ENCODE results near the gene TMPRSS6.
"Not testable (repeated sequence)": the region's sequence is repeated elsewhere in the genome, so short reads cannot be mapped to it uniquely, and the experiment has no call there.

The TMPRSS6 gene

DNA sequence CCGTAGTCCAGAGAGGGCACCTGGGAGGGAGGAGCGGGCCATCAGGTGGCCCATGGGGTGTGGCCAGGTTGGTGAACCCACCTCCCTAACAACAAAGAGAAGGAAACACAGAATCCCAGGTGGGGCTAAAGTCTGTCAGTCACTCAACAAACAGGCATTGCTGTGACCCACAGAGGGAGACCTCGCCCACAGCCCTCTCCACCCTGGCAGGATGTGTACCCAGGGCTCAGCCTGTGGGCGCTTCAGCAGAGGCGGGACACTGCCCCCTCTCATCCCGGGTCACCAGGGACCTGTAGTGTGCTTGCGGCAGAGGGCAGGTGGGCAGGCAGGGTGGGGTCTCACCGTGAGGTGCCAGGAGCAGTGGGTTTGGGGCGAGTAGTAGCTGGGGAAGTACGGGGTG, 25.1 kb downstream of the TMPRSS6 start:
- DNase-seq, result no peak

DNA sequence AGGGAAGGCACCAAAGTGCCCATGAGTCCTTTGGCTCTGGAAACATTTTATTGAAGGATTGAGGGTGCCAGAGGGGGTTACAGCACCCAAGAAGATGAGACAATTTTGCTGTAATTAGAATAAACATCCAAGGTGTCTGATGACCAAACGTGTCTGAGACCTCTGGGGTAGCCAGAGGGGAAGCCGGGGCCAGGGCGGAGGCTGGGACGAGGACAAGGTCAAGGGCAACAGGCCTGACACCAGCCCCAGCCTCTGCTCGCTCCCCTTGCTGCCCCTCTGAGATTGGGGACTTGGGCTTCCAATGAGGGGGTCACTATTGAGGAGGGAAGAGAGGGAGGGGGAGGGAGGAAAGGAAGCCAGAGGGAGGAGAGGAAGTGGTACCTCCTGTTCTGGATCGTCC, 25.6 kb downstream of the TMPRSS6 start:
- DNase-seq, result no peak

DNA sequence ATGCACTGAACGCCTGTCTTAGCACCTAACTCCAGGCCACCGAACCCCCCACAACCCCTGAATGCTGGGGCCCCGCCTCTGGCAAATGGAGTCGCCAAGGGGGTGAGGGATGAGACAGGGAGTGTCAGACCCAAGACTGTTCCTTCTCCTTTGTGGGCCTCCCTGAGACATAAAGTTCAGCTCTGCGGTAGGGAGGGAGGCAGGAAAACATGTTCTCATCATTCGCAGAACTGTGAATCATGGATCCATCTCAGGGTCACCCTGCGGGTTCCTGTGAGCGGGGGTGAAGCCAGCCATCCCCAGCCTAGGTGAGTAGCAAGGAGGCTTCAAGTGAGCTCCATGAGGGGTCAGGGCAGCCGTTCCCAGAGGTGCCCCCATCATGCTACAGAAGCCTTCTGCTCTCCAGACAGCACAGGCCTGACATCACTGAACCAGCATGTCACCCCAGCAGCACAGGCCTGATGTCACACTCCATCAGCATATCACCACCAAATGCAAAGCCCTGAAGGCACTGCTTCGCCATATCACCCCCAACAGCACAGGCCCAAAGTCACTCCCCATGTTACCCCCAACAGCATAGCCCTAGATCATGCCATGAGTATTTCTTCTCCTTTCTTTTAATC, 27.2 kb downstream of the TMPRSS6 start:
- DNase-seq, result no peak

DNA sequence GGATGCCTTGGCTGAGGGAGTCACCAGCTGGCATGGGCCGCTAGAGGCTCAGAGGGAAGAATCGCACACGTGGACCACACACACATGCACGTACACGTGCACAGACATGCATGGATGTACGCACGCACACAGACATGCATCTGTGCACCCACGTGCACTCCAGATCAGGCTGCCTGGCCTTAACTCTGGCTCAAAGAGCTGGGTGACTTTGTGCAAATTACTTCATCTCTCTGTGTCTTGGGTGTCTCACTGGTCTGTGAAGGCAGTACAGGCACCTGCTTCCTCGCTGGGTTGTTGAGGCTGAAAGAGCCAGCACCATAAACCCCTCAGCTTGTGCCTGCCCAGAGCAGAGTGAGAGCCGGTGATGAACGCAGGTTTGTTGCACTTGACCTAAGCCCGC, 28.7 kb downstream of the TMPRSS6 start:
- DNase-seq, result no peak

DNA sequence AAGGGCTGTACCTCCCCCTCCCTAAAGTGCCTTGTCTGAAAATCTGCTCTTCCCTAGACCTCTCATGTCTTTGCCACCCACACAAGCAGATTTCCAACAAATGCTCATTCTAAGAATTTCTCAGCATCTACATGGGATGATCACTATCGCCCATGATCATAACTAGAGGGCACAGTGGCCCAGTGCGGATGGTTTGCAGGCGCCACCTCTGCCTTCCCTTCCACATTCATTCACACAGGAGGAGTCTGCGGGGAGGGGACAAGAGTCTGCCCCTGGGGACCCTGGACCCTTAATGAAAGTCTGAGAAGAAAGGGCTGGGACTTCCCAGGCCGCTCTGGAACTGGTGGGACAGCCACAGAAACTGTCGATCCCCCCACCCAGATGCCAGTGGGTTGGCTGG, 29.1 kb downstream of the TMPRSS6 start:
- DNase-seq, result no peak

DNA sequence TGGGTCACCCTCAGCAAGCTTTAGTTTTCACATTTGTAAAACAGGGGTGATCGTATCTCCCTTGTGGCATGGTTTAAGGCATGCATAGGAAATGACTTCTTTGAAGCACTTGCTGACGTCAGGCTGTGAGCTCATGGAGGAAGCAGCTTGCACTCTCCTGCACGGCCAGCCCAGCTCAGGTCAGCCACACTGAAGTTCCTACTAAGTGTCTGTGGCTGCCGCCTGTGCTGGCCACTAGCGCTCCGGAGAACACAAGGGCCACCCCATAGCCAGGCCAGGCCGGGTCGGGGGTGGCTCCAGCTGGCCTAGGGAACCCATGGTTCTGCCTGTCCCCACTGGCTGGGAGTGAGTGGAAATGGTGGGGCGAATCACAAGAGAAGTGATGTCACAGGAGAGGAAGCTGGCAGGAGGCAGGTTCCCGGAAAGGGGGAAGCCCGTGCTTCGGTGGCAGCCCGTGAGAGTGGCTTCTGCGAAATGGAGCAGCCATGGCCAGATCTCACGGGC, 29.8 kb downstream of the TMPRSS6 start:
- no peak for DNase-seq

DNA sequence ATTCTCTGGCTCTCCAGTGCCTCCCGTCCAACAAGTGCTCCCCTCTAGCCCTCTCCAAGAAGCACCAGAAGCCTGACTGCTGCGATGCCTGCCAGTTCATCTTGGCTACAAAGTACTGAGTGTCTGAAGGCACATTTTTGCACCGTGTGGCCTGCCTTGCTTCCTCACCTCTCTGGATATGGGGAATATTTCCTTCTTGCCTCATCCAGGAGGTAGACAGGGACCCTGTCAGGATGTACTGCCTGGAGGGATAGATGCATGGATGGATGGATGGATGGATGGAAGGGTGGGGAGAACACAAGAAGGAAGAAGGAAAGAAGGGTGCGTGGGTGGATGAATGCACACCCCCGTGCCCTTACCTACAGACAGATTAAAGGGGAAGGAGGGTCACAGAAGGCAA, 30.4 kb downstream of the TMPRSS6 start:
- no peak for DNase-seq

DNA sequence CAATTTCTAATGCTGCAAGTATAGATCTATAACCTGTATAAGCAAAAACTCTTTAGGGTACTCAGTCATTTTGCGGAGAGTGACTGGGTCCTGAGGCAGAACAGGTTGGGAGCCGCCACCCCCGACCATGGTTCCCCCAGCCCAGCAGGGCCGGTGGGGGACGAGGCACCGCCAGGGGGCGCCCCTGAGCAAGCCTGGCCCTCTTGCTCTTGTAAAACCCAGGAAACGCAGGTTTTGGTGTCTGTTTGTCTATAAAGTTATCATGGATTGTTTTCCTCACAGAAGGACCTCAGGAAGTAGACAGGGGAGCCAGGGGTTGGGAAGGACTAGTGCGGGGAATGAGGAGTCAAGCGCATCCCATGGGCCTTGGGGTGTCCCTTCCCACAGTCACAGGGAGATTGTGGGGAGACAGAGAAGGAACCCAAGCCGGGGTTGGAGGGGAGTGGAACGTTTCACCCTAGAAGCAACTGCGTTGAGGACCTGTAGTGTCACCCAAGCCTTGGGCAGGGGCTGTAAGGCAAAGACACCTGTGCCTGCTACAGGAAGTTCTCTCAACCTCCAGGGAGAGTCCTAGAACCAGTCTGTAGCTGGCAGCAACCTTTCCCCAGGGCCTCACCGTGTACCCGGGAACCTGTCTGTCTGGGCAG, 31.6 kb downstream of the TMPRSS6 start:
- no peak for DNase-seq

DNA sequence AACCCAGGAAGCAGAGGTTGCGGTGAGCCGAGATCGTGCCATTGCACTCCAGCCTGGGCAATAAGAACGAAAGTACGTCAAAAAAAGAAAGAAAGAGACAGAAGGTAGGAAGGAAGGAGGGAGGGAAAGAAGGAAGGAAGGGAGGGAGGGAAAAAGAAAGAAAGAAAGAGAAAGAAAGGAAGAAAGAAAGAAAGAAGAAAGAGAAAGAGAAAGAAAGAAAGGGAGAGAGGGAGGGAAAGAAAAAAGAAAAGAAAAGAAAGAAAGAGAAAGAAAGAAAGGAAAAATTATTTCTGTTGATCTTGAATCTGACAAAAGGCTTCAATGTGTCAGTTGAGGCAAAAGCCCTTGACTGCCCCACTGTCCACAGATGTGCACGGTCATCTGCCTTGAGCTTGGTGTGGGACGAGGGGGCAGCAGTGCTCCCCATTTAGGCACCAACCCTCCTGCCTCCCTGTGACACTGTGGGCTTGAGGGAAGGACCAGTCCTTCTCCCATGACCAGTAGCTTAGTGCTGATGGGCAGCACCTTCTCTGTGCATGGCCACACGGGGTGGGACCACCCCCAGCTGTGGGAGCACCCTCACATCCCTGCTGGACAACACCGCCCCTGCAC, 33.6 kb downstream of the TMPRSS6 start:
- DNase-seq, result no peak

DNA sequence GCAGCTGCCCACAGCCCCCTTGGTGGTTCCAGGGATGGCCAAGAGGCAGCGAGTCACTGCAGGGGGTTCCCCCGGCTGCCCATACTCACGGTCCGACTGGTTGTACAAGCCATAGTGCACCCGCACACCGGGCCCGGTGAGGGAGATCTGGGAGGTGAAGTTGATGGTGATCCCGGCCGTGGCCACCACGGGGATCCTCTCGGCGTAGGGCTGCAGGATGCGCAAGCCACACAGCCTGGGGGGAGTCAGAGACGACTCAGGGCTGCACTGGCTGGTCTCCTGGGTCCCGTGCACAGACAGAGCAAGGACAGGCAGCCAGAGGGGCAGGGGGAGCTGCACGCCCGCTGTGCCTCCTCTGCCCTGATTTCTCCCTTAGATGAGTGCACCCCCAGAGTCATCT, 34.5 kb downstream of the TMPRSS6 start:
- DNase-seq, result no peak

DNA sequence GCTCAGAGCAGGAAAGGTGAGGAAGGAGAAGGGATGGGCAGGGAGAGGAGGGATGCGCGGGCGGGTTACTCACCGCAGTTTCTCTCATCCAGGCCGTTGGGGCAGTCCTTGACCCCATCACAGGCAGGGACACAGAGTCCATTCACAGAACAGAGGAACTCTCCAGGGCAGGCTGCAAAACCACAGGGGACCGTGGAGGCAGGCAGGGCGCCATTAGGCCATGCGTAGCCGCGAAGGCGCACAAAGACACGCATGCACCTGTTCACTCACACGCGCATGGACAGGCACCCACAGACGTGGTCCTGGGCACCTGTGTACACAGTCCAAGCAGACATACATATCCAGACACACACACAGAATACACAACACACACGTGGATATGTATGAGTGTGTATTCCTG, 35.0 kb downstream of the TMPRSS6 start:
- no peak for DNase-seq

DNA sequence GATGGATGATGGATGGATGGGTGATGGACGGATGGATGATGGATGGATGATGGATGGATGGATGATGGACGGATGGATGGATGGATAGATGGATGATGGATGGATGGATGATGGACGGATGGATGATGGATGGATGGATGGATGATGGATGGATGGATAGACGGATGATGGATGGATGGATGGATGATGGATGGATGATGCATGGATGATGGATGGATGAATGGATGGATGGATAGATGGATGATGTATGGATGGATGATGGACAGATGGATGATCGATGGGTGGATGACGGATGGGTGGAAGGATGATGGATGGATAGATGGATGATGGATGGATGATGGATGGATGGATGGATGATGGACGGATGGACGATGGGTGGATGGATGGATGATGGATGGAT, 36.8 kb downstream of the TMPRSS6 start:
- no peak for DNase-seq

DNA sequence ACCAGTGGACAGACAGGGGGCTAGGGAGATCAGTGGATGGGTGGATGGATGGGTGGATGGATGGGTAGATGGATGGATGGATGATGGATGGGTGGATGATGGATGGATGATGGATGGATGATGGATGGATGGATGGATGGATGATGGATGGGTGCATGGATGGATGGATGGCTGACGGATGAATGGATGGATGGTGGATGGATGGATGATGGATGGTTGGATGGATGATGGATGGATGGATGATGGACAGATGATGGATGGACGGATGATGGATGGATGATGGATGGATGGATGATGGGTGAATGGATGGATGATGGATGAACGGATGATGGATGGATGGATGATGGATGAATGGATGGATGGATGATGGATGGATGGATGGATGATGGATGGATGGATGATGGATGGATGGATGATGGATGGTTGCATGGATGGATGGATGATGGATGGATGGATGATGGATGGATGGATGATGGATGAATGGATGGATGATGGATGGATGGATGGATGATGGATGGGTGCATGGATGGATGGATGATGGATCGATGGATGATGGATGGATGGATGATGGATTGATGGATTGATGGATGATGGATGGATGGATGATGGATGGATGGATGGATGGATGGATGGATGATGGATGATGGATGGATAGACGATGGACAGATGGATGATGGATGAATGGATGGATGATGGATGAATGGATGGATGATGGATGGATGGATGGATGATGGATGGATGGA, 37.5 kb downstream of the TMPRSS6 start:
- not testable (repeated sequence) for DNase-seq

DNA sequence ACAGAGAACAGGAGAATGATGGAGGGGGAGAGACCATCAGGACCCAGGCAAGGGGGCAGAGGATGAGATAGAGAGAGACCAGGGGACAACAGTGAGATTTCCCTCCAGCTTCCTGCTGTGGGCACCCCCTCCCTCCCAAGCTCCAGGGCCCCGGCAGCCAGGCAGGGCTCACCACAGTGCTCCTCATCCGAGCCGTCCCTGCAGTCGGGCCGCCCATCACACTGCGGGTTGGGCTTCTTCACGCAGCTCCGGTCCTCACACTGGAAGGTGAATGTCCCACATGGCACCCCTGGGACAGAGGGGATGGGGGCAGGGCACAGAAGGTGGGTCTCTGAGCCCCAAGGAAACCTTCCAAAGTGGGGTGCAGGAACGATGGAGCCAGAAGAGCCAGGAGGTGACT, 38.8 kb downstream of the TMPRSS6 start:
- DNase-seq, result no peak

DNA sequence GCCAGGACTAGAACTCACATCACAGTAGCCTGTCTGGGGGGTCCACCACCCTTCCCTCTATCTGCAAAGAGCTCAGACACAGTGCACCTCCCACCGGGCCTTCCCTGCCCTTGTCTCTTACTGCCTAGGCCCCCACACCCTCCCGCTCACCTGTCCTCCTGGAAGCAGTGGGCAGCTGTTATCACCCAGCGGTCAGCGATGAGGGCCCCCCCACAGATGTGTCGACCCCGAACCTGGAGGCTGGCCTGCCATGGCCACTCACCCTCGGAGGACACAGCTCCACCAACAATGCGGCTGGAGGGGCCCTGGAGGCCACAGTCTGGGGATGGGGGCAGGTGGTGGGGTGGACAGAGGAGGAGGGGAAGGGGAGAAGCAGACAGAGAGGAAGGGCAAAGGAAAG, 39.2 kb downstream of the TMPRSS6 start:
- DNase-seq, result no peak

DNA sequence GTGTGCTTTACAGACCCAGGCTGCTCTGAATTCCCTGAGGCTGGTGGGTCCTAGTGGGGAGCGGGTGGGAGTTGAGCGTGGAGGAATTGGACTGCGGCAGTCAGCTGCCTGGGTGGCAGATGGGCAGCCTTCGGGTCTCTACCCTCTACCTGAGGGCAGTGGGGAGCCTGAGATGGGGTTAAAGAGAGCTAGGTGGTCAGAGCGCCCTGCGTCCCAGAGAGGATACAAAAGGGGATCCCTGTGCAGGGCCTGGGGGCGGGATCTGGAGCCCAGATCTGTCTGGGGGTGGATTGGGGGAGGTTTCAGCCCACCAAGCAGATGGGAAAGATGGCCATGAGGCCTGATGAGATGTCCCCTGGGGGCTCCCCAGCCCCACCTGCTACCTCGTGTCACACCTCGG, 39.8 kb downstream of the TMPRSS6 start:
- no peak for DNase-seq

DNA sequence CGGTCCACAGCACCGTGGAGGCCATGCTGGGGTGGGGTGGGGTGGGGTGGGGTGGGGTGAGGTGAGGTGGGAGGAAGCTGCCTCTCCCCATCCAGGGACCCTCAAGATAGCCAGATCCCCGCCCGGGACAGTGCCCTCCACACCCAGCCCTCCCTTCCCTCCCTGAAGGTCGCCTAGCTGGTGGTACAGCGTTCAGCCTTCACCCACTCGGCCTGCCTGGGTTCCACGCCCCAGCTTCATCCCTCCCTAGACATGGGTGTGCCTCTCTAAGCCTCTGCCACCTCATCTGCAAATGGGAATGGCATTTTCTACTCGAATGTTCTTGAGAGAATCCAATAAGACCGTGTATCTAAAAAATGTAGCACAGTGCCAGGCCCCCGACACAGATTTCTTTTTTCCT, 40.2 kb downstream of the TMPRSS6 start:
- no peak for DNase-seq

DNA sequence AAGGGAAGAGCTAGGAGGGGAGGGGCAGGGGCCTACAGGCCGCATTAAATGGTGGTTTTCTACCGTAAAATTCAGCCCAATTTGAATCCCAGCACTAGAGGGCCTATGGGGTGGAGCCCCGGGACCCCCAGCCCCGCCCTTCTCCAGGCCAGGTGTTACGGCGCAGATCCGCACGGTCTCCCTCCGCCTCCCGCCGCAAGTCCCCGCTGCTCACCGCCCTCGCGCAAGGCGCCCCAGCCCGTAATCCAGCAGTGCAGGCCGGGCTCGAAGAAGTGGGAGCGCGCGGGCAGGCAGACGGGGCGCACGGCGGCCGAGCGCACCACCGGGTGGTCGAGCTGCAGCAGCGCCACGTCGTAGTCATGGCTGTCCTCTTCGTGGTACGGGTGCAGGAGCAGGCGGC, 40.7 kb downstream of the TMPRSS6 start:
- no peak for DNase-seq

DNA sequence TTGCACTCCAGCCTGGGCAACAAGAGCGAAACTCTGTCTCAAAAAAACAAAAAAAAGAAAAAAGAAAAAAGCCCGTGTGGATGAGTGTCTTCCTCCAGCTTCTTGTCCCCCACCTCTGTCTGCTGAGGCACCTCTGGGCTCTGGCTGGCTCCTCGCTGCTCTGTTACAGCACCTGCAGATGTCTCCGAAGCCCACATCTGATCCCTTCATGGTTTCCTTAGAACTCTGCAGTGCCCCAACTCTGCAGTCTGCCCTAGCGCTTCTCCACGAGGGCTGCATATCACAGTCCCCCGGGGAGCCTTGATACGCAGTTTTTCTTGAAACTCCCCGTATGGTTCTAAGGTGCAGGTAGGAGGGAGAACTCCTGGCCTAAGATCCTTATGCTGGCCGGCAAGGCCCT, 42.1 kb downstream of the TMPRSS6 start:
- DNase-seq, result no peak

DNA sequence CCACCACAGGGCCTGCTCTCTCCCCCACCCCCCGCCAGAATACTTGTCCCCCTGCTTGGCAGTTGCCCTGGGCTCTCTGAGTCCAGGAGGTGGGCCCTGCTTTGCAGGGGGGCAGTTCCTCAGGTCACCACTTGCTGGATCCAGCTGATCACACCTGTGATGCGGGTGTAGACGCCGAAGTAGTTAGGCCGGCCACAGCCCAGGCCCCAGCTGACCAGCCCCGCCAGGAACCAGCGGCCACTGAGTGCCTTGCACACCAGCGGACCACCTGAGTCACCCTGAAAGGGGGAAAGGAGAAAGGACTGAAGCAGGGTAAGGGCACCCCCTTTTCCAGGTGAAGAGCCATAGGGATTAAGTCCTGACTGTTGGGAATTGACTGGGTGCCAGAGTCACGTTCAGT, 43.6 kb downstream of the TMPRSS6 start:
- no peak for DNase-seq

DNA sequence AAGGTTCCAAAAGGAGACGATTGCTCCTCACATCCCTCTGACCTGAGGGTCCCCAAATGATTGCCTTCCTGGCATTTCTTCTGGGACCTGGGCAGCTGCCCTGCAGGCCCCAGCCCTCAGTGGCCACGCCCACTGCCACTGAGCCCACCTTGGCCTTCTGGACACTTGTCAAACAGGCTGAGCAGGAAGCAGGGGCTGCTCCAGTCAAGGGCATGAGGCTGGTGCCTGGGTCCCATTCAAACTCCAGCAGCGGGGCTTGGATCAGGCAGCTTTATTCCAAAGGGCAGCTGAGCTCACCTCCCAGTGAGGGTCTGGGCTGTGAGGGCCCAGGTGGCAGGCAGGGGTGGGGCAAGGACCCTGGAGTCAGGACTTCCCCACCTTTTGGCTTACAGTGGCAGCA, 44.3 kb downstream of the TMPRSS6 start:
- DNase-seq, result no peak

DNA sequence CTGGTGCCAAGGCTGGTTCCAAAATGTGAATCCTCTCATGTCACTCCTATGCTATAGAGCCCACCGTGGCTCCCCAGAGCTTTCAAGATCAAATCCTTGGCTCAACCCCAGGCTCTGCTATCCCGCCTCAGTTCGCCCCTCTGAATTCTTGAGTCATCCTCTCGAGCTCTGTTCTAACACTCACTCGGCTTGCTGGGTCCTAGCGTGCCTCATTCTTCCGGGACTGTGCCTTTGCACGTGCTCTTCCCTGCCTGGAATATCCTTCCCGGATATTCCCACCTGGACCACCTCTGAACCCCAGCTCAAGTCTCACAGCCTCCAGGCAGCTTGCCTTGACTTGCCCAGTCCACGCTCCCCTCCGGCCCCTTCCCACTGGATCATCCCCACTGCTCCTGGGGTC, 45.0 kb downstream of the TMPRSS6 start:
- DNase-seq, result no peak

DNA sequence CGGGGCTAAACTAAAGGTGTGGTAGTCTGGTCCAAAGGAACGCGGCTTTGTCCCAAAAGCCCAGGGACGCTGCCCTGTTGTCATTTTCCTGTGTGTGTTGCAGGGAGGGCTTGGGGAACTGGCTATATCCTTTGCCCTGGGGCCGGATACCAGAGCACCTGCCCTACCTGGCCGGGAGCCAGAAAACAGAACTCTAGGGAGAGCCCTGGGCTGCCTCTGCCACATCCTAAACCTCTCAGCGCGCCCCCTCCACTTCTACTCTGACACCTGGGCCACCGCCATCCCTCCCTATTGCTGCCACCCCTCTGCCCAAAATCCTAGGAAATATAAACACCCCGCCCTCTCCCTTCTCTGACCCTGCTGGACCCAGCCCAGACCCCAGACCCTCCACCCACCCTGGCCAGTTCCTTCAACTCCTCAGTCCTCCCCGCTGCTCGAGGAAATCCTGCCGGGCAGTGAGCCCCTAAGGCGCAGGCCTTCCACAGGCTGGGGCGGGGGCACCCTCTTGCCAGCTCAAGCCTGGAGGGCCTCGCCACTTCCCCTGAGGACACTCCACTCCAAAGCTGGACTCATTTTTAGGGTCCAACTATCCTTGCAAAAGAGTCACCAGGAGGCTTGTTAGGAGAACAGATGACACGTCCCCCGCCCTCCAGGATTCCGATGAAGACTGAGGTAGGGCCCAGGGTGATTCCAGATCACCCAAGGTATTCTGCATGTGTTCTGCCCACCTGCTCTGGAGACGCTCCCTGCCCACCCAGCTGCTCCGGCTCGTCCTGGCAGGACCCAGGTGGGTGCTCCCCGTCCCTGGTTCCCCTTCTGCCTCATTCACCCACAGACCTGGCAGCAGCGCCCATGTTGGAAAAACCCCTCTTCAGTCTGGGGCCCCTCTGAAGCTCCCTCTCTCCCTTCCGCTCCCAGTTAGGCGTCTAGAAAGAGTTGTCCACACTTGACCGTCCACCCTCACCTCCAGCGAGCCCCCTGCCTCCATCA, 45.8 kb downstream of the TMPRSS6 start:
- peak; percentile 83 for DNase-seq
